ENCODE results near the gene ZMYND19. TPM values are rescaled to one million over a fixed set of nuclear protein-coding genes. Genes with fewer than 3 reads are reported as not detected.
"Not testable (repeated sequence)": the region's sequence is repeated elsewhere in the genome, so short reads cannot be mapped to it uniquely, and the experiment has no call there.

ZMYND19 gene
- total RNA-seq, 1 donor from 2014 or later: 11.6 TPM

GRCh38 chr9:137632230-137633161, 42.2 kb upstream of the ZMYND19 start:
- no peak for DNase-seq
- H3K36me3 ChIP-seq: no peaks in the 10 kb centered on the region
- no peaks in the 10 kb centered on the region for H3K9me3 ChIP-seq (replicated peaks)
- intact Hi-C loops (cut with micrococcal nuclease): no loop called here
- H3K27ac ChIP-seq (replicated peaks): peak overlapping the region; percentile 40
- H3K4me1 ChIP-seq: peaks cover 60% of the 10 kb centered on the region
- H3K27me3 ChIP-seq (ENCODE audit: low read depth): no peaks in the 10 kb centered on the region
- TF ChIP-seq CTCF (IDR thresholded peaks at IDR 0.05; ENCODE audit: borderline replicate concordance): no peak
- no peak overlapping the region for H3K4me3 ChIP-seq

DNA sequence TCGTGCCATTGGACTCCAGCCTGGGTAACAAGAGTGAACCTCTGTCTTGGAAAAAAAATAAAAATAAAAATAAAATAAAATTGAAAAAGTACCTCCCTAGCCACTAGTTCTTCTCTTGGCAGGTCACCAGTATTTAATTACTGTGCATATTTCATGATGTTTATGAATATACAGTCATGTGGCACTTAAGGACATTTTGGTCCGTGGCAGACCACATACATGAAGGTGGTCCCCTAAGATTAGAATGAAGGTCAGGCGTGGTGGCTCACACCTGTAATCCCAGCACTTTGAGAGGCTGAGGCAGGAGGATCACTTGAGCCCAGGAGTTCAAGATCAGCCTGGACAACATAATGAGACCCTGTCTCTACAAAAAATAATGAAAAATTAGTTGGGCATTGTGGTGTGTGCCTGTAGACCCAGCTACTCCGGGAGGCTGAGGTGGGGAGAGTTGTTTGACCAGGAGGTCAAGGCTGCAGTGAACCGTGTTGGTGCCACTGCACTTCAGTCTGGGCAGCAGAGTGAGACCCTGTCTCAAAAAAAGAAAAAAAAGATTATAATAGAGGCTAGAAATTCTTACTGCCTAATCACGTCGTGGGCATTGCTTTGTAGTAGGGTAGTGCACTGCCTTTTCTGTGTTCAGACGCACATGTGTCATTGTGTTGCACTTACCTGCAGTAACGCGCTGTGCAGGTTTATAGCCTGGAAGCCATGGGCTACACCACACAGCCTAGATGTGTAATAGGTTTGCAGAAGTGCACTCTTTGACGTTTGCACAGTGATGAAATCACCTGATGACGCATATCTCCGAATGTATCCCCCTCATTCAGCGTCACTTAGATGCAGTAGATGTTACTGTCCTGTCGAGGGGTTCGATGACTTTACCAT, 41.3 kb upstream of the ZMYND19 start:
- Histone ChIP-seq H3K36me3 (no peaks in the 10 kb centered on the region), H3K27ac (replicated peaks) (no peak overlapping the region), H3K9me3 (replicated peaks) (no peaks in the 10 kb centered on the region), H3K27me3 (ENCODE audit: low read depth) (no peaks in the 10 kb centered on the region), H3K4me3 (no peak overlapping the region), H3K4me1 (peaks cover 64% of the 10 kb centered on the region)
- intact Hi-C loops (cut with micrococcal nuclease): no loop called here
- no peak for DNase-seq
- TF ChIP-seq CTCF (IDR thresholded peaks at IDR 0.05; ENCODE audit: borderline replicate concordance): no peak

DNA sequence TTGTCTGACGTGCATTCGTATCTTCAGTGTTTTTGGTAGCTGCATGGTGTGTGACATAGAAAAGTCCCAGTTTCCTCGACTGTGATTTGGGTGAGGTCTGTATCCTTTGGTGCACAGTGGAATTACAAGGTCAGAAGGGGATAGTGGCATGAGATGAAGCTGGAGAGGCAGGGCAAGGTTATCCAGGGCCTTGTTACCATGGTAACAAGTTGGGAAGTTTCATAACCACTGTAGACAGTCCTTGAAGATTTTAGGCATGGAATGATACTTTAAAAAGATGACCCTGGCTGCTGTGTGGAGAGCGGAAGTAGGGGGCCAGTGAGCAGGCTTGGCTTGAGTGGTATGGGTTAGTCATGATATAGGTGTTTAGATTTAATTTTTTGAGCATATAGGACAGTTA, 40.4 kb upstream of the ZMYND19 start:
- Histone ChIP-seq H3K27me3 (ENCODE audit: low read depth) (no peaks in the 10 kb centered on the region), H3K27ac (replicated peaks) (no peak overlapping the region), H3K36me3 (no peaks in the 10 kb centered on the region), H3K4me3 (no peak overlapping the region), H3K9me3 (replicated peaks) (no peaks in the 10 kb centered on the region), H3K4me1 (peaks cover 64% of the 10 kb centered on the region)
- TF ChIP-seq CTCF (IDR thresholded peaks at IDR 0.05; ENCODE audit: borderline replicate concordance): no peak
- intact Hi-C loops (cut with micrococcal nuclease): no loop called here
- no peak for DNase-seq

- Histone ChIP-seq H3K36me3 (no peaks in the 10 kb centered on the region), H3K4me3 (no peak overlapping the region), H3K4me1 (peaks cover 69% of the 10 kb centered on the region), H3K27me3 (ENCODE audit: low read depth) (no peaks in the 10 kb centered on the region), H3K27ac (replicated peaks) (no peak overlapping the region), H3K9me3 (replicated peaks) (no peaks in the 10 kb centered on the region)
- intact Hi-C loops (cut with micrococcal nuclease): no loop called here
- no peak for DNase-seq
- TF ChIP-seq CTCF (IDR thresholded peaks at IDR 0.05; ENCODE audit: borderline replicate concordance): no peak
These were observed 39.8 kb upstream of the ZMYND19 start for GRCh38 chr9:137630126-137630525.

- H3K27ac ChIP-seq (replicated peaks); H3K9me3 ChIP-seq (replicated peaks); intact Hi-C loops (cut with micrococcal nuclease); H3K27me3 ChIP-seq (ENCODE audit: low read depth); H3K4me3 ChIP-seq; H3K36me3 ChIP-seq: not testable (repeated sequence)
- peak; percentile 5 for DNase-seq
- peaks cover 67% of the 10 kb centered on the region for H3K4me1 ChIP-seq
These were observed 37.1 kb upstream of the ZMYND19 start for GRCh38 chr9:137627406-137627805.

Data from left ventricle myocardium inferior (tissue), 1 donor.